Measurements from ENCODE around the gene CADM3. TPM values are rescaled to one million over a fixed set of nuclear protein-coding genes. Genes with fewer than 3 reads are reported as not detected.
A peak's percentile ranks its signal among the peaks of the same experiment; 100 is the strongest.

The CADM3 gene
- total RNA-seq, 1 donor from 2014 or later = 23.8 TPM

- peak overlapping the region; percentile 77 for H3K27ac ChIP-seq
- peaks cover 27% of the 10 kb centered on the region for H3K4me1 ChIP-seq
- no peaks in the 10 kb centered on the region for H3K36me3 ChIP-seq
- DNase-seq (ENCODE audit: extremely low spot score in 2 of 2) = no peak
- no peaks in the 10 kb centered on the region for H3K9me3 ChIP-seq
- H3K27me3 ChIP-seq = no peaks in the 10 kb centered on the region
- TF ChIP-seq POLR2AphosphoS5 (IDR thresholded peaks at IDR 0.05; ENCODE audit: insufficient read depth in 1 of 2, low read depth in 1 of 2) (peak in 1 of 2 donors; percentile 26), POLR2A (IDR thresholded peaks at IDR 0.05) (no peak)
- intact Hi-C loops (cut with DNase I) = no loop called here
- H3K4me3 ChIP-seq = peak overlapping the region; percentile 51 to 61
These were observed 1.3 kb downstream of the CADM3 start for GRCh38 chr1:159172614-159173291.

- Histone ChIP-seq H3K27me3 (no peaks in the 10 kb centered on the region), H3K27ac (peak overlapping the region; percentile 33), H3K4me1 (peaks cover 27% of the 10 kb centered on the region), H3K9me3 (no peaks in the 10 kb centered on the region), H3K4me3 (peak overlapping the region; percentile 51 to 61), H3K36me3 (no peaks in the 10 kb centered on the region)
- DNase-seq (ENCODE audit: extremely low spot score in 2 of 2) = no peak
- no peak for TF ChIP-seq POLR2A (IDR thresholded peaks at IDR 0.05)
- no peak for TF ChIP-seq POLR2AphosphoS5 (IDR thresholded peaks at IDR 0.05; ENCODE audit: insufficient read depth in 1 of 2, low read depth in 1 of 2)
- intact Hi-C loops (cut with DNase I) = no loop called here
These were observed 1.9 kb downstream of the CADM3 start for GRCh38 chr1:159173320-159173719.

GRCh38 chr1:159175571-159175970, 4.2 kb downstream of the CADM3 start:
- Histone ChIP-seq H3K4me3 (no peak overlapping the region), H3K36me3 (no peaks in the 10 kb centered on the region), H3K9me3 (no peaks in the 10 kb centered on the region), H3K27me3 (no peaks in the 10 kb centered on the region), H3K4me1 (peaks cover 27% of the 10 kb centered on the region), H3K27ac (no peak overlapping the region)
- TF ChIP-seq CTCF (IDR thresholded peaks at IDR 0.05) (no peak), POLR2AphosphoS5 (IDR thresholded peaks at IDR 0.05; ENCODE audit: insufficient read depth in 1 of 2, low read depth in 1 of 2) (no peak), POLR2A (IDR thresholded peaks at IDR 0.05) (no peak)
- no peak for DNase-seq (ENCODE audit: extremely low spot score in 2 of 2)
- intact Hi-C loops (cut with DNase I) = no loop called here

- peaks cover 11% of the 10 kb centered on the region for H3K4me1 ChIP-seq
- DNase-seq (ENCODE audit: extremely low spot score in 2 of 2) = no peak
- no peak for TF ChIP-seq POLR2AphosphoS5 (IDR thresholded peaks at IDR 0.05; ENCODE audit: insufficient read depth in 1 of 2, low read depth in 1 of 2)
- no peak for TF ChIP-seq POLR2A (IDR thresholded peaks at IDR 0.05)
- no peak for TF ChIP-seq CTCF (IDR thresholded peaks at IDR 0.05)
- H3K4me3 ChIP-seq = no peak overlapping the region
- no peak overlapping the region for H3K27ac ChIP-seq
- intact Hi-C loops (cut with DNase I) = no loop called here
- no peaks in the 10 kb centered on the region for H3K27me3 ChIP-seq
- no peaks in the 10 kb centered on the region for H3K9me3 ChIP-seq
- no peaks in the 10 kb centered on the region for H3K36me3 ChIP-seq
These were observed 6.0 kb downstream of the CADM3 start for GRCh38 chr1:159177272-159177907.

GRCh38 chr1:159179906-159180305, 8.5 kb downstream of the CADM3 start:
- H3K4me1 ChIP-seq = no peaks in the 10 kb centered on the region
- intact Hi-C loops (cut with DNase I) = no loop called here
- no peak for TF ChIP-seq POLR2AphosphoS5 (IDR thresholded peaks at IDR 0.05; ENCODE audit: insufficient read depth in 1 of 2, low read depth in 1 of 2)
- TF ChIP-seq CTCF (IDR thresholded peaks at IDR 0.05) = no peak
- TF ChIP-seq POLR2A (IDR thresholded peaks at IDR 0.05) = no peak
- no peak for DNase-seq (ENCODE audit: extremely low spot score in 2 of 2)
- H3K36me3 ChIP-seq = no peaks in the 10 kb centered on the region
- H3K4me3 ChIP-seq = no peak overlapping the region
- no peak overlapping the region for H3K27ac ChIP-seq
- H3K9me3 ChIP-seq = no peaks in the 10 kb centered on the region
- no peaks in the 10 kb centered on the region for H3K27me3 ChIP-seq

- H3K36me3 ChIP-seq = no peaks in the 10 kb centered on the region
- no peaks in the 10 kb centered on the region for H3K27me3 ChIP-seq
- no peak overlapping the region for H3K27ac ChIP-seq
- no peaks in the 10 kb centered on the region for H3K4me1 ChIP-seq
- H3K9me3 ChIP-seq = no peaks in the 10 kb centered on the region
- DNase-seq (ENCODE audit: extremely low spot score in 2 of 2) = no peak
- no peak for TF ChIP-seq POLR2AphosphoS5 (IDR thresholded peaks at IDR 0.05; ENCODE audit: insufficient read depth in 1 of 2, low read depth in 1 of 2)
- TF ChIP-seq POLR2A (IDR thresholded peaks at IDR 0.05) = no peak
- TF ChIP-seq CTCF (IDR thresholded peaks at IDR 0.05) = no peak
- intact Hi-C loops (cut with DNase I) = no loop called here
- no peak overlapping the region for H3K4me3 ChIP-seq
These were observed 9.1 kb downstream of the CADM3 start for GRCh38 chr1:159180516-159180915.
